ENCODE measurements around the gene HCLS1.
"Not testable (repeated sequence)": the region's sequence is repeated elsewhere in the genome, so short reads cannot be mapped to it uniquely, and the experiment has no call there.

HCLS1 gene

DNA sequence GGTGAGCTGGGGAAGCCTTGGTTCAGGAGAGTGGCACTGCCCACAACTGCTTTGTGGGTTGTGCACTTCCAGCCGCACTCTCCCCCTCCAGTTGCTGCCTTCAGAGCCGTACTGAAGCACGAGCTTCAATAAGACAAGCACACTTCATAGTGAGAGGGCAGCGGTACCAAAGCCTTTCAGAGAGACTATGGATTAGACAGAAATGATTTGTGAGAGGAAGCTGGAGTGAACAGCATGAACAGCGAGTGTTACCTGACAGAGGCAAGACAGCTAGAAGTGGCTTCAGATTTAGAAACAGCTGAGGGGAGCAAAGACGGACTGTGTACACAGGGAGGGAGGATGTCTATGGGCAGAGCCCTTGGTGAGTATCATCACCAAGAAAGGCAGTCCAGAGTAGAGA is 31.1 kb downstream of the HCLS1 start:
- H3K27me3 ChIP-seq (ENCODE audit: control insufficient read depth, insufficient read depth, low read length): no peaks in the 10 kb centered on the region
- H3K36me3 ChIP-seq (ENCODE audit: control insufficient read depth, insufficient read depth, low read length): no peaks in the 10 kb centered on the region
- no peak overlapping the region for H3K27ac ChIP-seq (ENCODE audit: low read length)
- H3K4me1 ChIP-seq (ENCODE audit: control insufficient read depth, insufficient read depth, low read length): no peaks in the 10 kb centered on the region
- no peaks in the 10 kb centered on the region for H3K9me3 ChIP-seq (ENCODE audit: control insufficient read depth, insufficient read depth, low read length)
- H3K4me3 ChIP-seq (ENCODE audit: low read length): no peak overlapping the region
- no peak for DNase-seq (ENCODE audit: low read depth, low spot score)
- WGBS (ENCODE audit: insufficient coverage, insufficient read length): no CpG with 5 or more reads among the region's 6 CpGs

DNA sequence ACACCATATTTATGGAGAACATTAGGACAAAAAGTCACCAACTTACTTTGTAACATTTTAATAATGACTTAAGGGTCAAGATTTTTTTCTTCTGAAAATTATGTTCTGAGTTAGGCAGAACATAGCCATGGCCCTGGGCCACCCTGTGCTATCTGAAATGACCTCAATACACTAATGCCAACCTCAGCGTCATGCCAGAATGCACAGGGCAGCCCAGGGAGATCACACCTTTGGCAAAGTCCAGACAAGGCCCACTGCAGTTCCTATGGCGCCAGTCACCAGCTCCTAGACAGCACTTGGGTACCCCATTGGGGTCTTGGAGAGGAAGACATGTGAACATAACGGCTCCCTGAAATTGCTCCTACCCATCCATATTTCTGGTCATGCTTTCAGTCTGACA is 33.1 kb downstream of the HCLS1 start:
- WGBS (ENCODE audit: insufficient coverage, insufficient read length): no CpG with 5 or more reads among the region's 3 CpGs
- no peaks in the 10 kb centered on the region for H3K9me3 ChIP-seq (ENCODE audit: control insufficient read depth, insufficient read depth, low read length)
- no peak overlapping the region for H3K4me3 ChIP-seq (ENCODE audit: low read length)
- no peaks in the 10 kb centered on the region for H3K36me3 ChIP-seq (ENCODE audit: control insufficient read depth, insufficient read depth, low read length)
- DNase-seq (ENCODE audit: low read depth, low spot score): no peak
- H3K27ac ChIP-seq (ENCODE audit: low read length): no peak overlapping the region
- H3K27me3 ChIP-seq (ENCODE audit: control insufficient read depth, insufficient read depth, low read length): no peaks in the 10 kb centered on the region
- H3K4me1 ChIP-seq (ENCODE audit: control insufficient read depth, insufficient read depth, low read length): no peaks in the 10 kb centered on the region

DNA sequence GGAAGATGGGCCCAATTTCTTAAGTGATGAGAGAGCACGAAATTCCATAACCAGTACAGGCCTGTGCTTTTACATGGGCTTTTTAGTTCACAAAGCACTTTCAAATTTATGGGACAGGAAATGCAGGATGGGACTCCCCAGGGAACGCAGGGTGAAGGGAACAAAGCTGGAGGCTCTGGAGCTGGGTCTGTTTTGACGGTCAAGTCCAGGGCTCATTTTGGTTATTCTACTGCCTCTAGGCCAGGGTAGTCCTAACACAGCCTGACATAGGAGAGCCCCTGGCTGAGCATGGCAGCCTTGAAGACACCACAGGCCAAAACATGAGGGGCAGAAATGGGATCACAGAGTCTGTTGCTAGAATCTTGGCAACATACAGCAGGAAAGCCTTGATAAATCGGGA is 33.5 kb downstream of the HCLS1 start:
- no peaks in the 10 kb centered on the region for H3K36me3 ChIP-seq (ENCODE audit: control insufficient read depth, insufficient read depth, low read length)
- H3K4me1 ChIP-seq (ENCODE audit: control insufficient read depth, insufficient read depth, low read length): no peaks in the 10 kb centered on the region
- no peak for DNase-seq (ENCODE audit: low read depth, low spot score)
- no peak overlapping the region for H3K4me3 ChIP-seq (ENCODE audit: low read length)
- H3K9me3 ChIP-seq (ENCODE audit: control insufficient read depth, insufficient read depth, low read length): no peaks in the 10 kb centered on the region
- WGBS (ENCODE audit: insufficient coverage, insufficient read length): no CpG with 5 or more reads among the region's 4 CpGs
- no peak overlapping the region for H3K27ac ChIP-seq (ENCODE audit: low read length)
- no peaks in the 10 kb centered on the region for H3K27me3 ChIP-seq (ENCODE audit: control insufficient read depth, insufficient read depth, low read length)

DNA sequence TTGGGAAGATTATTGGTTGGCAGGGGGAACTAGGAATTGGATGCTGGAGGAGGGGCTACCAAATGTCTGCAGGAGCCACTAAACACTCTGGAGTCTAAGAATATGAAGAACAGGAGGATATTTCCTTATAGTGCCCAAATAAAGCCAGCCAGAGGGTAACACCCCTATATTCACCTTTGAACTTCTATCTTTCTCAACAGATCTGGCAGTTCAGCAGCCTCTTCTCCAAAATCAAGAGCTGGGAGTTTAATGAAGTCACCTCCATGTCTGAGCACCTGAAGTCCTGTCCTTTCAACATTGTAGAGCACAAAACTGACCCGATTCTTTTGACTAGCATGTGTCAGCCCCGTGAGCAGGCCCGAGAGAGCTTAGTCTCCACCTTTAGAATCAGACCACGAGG is 34.2 kb downstream of the HCLS1 start:
- WGBS (ENCODE audit: insufficient coverage, insufficient read length): no CpG with 5 or more reads among the region's 4 CpGs

DNA sequence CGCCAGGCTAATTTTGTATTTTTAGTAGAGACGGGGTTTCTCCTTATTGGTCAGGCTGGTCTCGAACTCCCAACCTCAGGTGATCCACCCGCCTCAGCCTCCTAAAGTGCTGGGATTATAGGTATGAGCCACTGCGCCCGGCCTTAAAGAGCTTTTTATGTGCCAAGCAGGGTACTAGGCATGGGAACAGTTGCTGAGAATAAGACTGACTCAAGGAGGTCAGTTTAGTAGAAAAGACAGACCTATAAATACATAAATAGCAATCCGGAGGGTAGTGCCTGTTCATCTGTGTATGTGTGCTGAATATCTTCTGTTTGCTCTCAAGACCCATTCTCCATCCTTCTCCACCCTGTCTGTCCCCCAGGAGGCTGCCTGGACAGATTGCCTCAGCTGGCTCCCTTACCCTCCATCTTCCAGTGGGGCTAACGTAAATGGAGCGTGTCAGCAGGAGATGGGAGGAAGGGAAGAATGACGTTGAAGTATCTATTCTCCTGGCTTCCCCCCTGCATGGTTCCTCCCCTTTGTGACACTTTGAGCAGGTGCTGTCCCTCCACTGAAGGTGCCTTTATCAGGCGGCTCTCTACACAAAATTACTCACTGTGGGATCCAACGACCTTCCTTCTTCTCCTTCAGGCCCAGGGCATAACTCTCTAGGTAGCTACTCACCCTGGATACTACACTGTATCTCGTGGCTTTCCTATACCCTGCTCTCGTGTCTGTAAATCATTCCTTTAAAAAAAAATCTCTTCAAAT is 36.4 kb downstream of the HCLS1 start:
- no peaks in the 10 kb centered on the region for H3K27me3 ChIP-seq (ENCODE audit: control insufficient read depth, insufficient read depth, low read length)
- H3K27ac ChIP-seq (ENCODE audit: low read length): no peak overlapping the region
- H3K36me3 ChIP-seq (ENCODE audit: control insufficient read depth, insufficient read depth, low read length): no peaks in the 10 kb centered on the region
- no peak for DNase-seq (ENCODE audit: low read depth, low spot score)
- no peaks in the 10 kb centered on the region for H3K4me1 ChIP-seq (ENCODE audit: control insufficient read depth, insufficient read depth, low read length)
- no peaks in the 10 kb centered on the region for H3K9me3 ChIP-seq (ENCODE audit: control insufficient read depth, insufficient read depth, low read length)
- WGBS (ENCODE audit: insufficient coverage, insufficient read length): no CpG with 5 or more reads among the region's 14 CpGs
- no peak overlapping the region for H3K4me3 ChIP-seq (ENCODE audit: low read length)

More for the DNA sequence above, 34.2 kb downstream of the HCLS1 start:
- Histone ChIP-seq H3K9me3 (ENCODE audit: control insufficient read depth, insufficient read depth, low read length) (no peaks in the 10 kb centered on the region), H3K27me3 (ENCODE audit: control insufficient read depth, insufficient read depth, low read length) (no peaks in the 10 kb centered on the region), H3K4me1 (ENCODE audit: control insufficient read depth, insufficient read depth, low read length) (no peaks in the 10 kb centered on the region), H3K4me3 (ENCODE audit: low read length) (no peak overlapping the region), H3K27ac (ENCODE audit: low read length) (no peak overlapping the region), H3K36me3 (ENCODE audit: control insufficient read depth, insufficient read depth, low read length) (no peaks in the 10 kb centered on the region)
- no peak for DNase-seq (ENCODE audit: low read depth, low spot score)

DNA sequence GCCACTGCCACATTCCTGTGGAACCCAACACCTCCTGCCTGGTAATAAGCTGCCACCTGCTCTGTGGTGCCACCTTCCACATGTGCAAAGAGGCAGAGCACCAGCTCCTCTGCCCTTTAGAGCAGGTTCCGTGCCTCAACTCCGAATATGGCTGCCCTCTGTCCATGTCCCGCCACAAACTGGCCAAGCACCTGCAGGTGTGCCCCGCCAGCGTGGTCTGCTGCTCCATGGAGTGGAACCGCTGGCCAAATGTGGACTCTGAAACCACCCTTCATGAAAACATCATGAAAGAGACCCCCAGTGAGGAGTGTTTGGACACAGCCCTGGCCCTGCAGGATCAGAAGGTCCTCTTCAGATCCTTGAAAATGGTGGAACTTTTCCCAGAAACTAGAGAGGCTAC is 39.2 kb downstream of the HCLS1 start:
- DNase-seq (ENCODE audit: low read depth, low spot score): no peak
- Histone ChIP-seq H3K9me3 (ENCODE audit: control insufficient read depth, insufficient read depth, low read length) (no peaks in the 10 kb centered on the region), H3K4me1 (ENCODE audit: control insufficient read depth, insufficient read depth, low read length) (no peaks in the 10 kb centered on the region), H3K36me3 (ENCODE audit: control insufficient read depth, insufficient read depth, low read length) (no peaks in the 10 kb centered on the region), H3K27me3 (ENCODE audit: control insufficient read depth, insufficient read depth, low read length) (no peaks in the 10 kb centered on the region), H3K27ac (ENCODE audit: low read length) (no peak overlapping the region), H3K4me3 (ENCODE audit: low read length) (no peak overlapping the region)
- WGBS (ENCODE audit: insufficient coverage, insufficient read length): no CpG with 5 or more reads among the region's 6 CpGs

DNA sequence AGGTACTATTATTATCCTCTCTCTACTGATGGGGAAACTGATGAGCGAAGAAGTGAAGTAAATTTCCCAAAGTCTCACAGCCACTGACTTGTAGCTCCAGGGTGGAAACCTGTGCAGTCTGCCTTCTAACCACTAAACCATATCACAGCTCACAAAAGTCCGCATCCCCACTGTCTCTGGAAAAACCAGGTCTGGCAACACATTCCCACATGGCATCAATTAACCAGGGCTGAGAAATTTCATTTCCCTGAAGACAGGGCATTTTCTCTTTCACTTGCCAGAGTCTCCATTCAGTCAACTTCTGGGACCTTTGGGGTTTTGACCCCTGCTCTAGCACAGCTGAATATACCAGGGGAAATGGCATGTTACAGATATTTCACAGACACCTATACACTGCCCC is 41.0 kb downstream of the HCLS1 start:
- no peaks in the 10 kb centered on the region for H3K9me3 ChIP-seq (ENCODE audit: control insufficient read depth, insufficient read depth, low read length)

DNA sequence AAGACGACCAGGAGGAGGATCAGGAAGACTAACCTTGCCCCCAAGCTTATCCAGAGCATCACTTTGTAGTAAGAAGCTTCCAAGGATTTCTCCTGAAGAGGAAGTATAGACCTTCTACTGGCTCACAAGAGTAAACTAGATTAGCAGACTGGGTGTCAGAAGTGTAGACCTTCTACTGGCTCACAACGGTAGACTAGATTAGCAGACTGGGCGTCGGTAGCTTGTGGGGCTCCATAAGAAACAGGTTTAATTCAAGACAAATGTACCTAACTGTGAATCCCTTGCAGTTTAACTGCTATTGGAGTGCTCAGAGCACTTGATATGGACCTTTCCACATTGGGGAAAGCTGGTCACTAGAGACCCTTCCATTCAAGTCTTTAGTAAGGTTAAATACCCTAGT is 54.6 kb downstream of the HCLS1 start:
- Histone ChIP-seq H3K27ac (ENCODE audit: low read length) (no peak overlapping the region), H3K4me1 (ENCODE audit: control insufficient read depth, insufficient read depth, low read length) (peaks cover 4% of the 10 kb centered on the region; the same call in 1 of the 2 replicates), H3K4me3 (ENCODE audit: low read length) (no peak overlapping the region), H3K9me3 (ENCODE audit: control insufficient read depth, insufficient read depth, low read length) (no peaks in the 10 kb centered on the region), H3K36me3 (ENCODE audit: control insufficient read depth, insufficient read depth, low read length) (no peaks in the 10 kb centered on the region), H3K27me3 (ENCODE audit: control insufficient read depth, insufficient read depth, low read length) (no peaks in the 10 kb centered on the region)
- DNase-seq (ENCODE audit: low read depth, low spot score): no peak
- no CpG with 5 or more reads among the region's 4 CpGs for WGBS (ENCODE audit: insufficient coverage, insufficient read length)

More for the DNA sequence above, 41.0 kb downstream of the HCLS1 start:
- WGBS (ENCODE audit: insufficient coverage, insufficient read length): no CpG with 5 or more reads among the region's 2 CpGs
- Histone ChIP-seq H3K36me3 (ENCODE audit: control insufficient read depth, insufficient read depth, low read length) (no peaks in the 10 kb centered on the region), H3K4me1 (ENCODE audit: control insufficient read depth, insufficient read depth, low read length) (no peaks in the 10 kb centered on the region), H3K27me3 (ENCODE audit: control insufficient read depth, insufficient read depth, low read length) (no peaks in the 10 kb centered on the region), H3K4me3 (ENCODE audit: low read length) (no peak overlapping the region), H3K27ac (ENCODE audit: low read length) (no peak overlapping the region)
- DNase-seq (ENCODE audit: low read depth, low spot score): no peak

DNA sequence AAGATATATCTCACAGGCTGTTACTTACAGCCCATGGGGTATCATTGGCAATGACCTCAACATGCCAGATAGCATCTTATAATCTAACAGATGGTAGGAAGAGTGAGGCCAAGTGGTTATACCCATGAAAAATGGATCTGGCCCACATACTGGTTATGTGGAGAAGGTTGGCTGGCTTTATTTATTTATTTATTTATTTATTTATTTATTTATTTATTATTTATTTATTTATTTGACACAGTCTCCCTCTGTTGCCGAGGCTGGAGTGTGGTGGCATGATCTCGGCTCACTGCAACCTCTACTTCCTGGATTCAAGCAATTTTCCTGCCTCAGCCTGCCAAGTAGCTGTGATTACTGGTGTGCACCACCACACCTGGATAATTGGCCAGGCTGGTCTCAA is 55.9 kb downstream of the HCLS1 start:
- no peak for DNase-seq (ENCODE audit: low read depth, low spot score)
- no peak overlapping the region for H3K27ac ChIP-seq (ENCODE audit: low read length)
- no peak overlapping the region for H3K4me3 ChIP-seq (ENCODE audit: low read length)
- H3K4me1 ChIP-seq (ENCODE audit: control insufficient read depth, insufficient read depth, low read length): peaks cover 4% of the 10 kb centered on the region; the same call in 1 of the 2 replicates
- H3K9me3 ChIP-seq (ENCODE audit: control insufficient read depth, insufficient read depth, low read length): no peaks in the 10 kb centered on the region
- no peaks in the 10 kb centered on the region for H3K27me3 ChIP-seq (ENCODE audit: control insufficient read depth, insufficient read depth, low read length)
- no CpG with 5 or more reads among the region's 2 CpGs for WGBS (ENCODE audit: insufficient coverage, insufficient read length)
- H3K36me3 ChIP-seq (ENCODE audit: control insufficient read depth, insufficient read depth, low read length): no peaks in the 10 kb centered on the region

DNA sequence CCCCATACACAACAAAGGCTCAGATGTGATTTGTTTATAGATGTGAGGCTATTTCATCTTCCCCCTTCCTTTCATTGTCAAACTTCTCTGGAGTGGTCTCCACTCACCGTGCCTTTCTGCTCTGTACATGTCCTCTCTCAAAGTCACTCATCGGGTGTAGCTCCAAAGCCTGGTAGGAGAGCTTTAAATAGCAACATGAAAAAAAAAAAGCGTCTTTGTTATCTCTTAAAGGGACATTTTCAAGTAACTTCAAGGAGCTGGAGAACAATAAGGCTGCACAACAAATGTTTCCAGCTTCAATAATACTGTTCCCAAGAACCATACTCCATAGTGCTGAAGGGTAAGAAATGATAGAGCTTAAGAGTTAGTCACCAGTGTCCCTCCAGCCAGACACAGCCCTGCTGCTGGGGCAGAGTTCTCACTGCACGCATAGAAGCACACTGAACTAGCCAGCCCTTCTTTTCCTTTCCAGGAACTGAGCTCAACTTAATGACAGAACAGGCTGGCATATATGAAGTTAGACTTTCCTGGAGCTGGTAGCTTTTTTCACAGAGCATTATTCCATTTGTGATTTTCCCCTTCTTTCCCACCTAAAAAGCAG is 59.4 kb downstream of the HCLS1 start:
- no peak for DNase-seq (ENCODE audit: low read depth, low spot score)
- no peaks in the 10 kb centered on the region for H3K9me3 ChIP-seq (ENCODE audit: control insufficient read depth, insufficient read depth, low read length)
- no peaks in the 10 kb centered on the region for H3K36me3 ChIP-seq (ENCODE audit: control insufficient read depth, insufficient read depth, low read length)
- peaks cover 2% of the 10 kb centered on the region; the same call in 1 of the 2 replicates for H3K4me1 ChIP-seq (ENCODE audit: control insufficient read depth, insufficient read depth, low read length)
- no CpG with 5 or more reads among the region's 4 CpGs for WGBS (ENCODE audit: insufficient coverage, insufficient read length)
- no peak overlapping the region for H3K4me3 ChIP-seq (ENCODE audit: low read length)
- no peaks in the 10 kb centered on the region for H3K27me3 ChIP-seq (ENCODE audit: control insufficient read depth, insufficient read depth, low read length)
- no peak overlapping the region for H3K27ac ChIP-seq (ENCODE audit: low read length)

DNA sequence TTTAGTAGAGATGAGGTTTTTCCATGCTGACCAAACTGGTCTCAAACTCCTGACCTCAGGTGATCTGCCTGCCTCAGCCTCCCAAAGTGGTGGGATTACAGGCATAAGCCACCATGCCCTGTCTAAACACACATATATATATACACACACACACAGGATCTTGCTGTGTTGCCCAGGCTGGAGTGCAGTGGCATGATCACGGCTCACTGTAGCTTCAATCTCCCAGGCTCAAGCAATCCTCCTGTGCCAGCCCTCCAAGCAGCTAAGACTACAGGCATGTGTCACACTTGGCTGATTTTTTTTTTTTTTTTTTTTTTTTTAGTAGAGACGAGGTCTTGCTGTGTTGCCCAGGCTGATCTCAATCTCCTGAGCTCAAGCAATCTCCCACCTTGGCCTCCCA is 60.8 kb downstream of the HCLS1 start:
- H3K27me3 ChIP-seq (ENCODE audit: control insufficient read depth, insufficient read depth, low read length); H3K27ac ChIP-seq (ENCODE audit: low read length); DNase-seq (ENCODE audit: low read depth, low spot score); H3K9me3 ChIP-seq (ENCODE audit: control insufficient read depth, insufficient read depth, low read length); H3K4me1 ChIP-seq (ENCODE audit: control insufficient read depth, insufficient read depth, low read length); H3K36me3 ChIP-seq (ENCODE audit: control insufficient read depth, insufficient read depth, low read length); H3K4me3 ChIP-seq (ENCODE audit: low read length): not testable (repeated sequence)
- WGBS (ENCODE audit: insufficient coverage, insufficient read length): no CpG with 5 or more reads among the region's 2 CpGs
